Limb (tissue), 2 donors: ENCODE measurements around the gene UNC13D.
"Not testable (repeated sequence)": the region's sequence is repeated elsewhere in the genome, so short reads cannot be mapped to it uniquely, and the experiment has no call there.

Experiments used
- DNase-seq, 2 donors: peaks; one replicate each; pipeline ENCODE4 v3.0.0-alpha.2; 2016; ENCODE audit errors: extremely low spot score in 2 of 2

UNC13D gene

DNA sequence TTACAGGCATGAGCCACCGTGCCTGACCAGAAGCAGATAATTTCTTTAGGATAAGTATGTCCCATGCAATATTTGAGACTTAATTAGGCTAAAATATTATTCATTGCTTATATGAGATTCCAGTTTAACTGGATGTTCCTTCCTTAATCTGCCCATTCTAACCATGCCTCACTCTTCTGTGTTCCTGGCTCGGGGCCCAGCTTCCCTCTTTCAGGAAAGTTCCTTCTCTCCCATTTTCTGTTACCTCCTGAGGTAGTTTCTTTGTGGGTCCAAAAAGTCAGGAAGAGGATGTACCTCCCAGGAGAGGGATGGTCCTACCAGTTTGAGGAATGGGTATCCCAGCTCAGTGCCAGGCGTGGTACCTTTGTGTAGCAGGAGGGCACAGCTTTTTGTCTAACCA is 36.3 kb downstream of the UNC13D start:
- no peak for DNase-seq

DNA sequence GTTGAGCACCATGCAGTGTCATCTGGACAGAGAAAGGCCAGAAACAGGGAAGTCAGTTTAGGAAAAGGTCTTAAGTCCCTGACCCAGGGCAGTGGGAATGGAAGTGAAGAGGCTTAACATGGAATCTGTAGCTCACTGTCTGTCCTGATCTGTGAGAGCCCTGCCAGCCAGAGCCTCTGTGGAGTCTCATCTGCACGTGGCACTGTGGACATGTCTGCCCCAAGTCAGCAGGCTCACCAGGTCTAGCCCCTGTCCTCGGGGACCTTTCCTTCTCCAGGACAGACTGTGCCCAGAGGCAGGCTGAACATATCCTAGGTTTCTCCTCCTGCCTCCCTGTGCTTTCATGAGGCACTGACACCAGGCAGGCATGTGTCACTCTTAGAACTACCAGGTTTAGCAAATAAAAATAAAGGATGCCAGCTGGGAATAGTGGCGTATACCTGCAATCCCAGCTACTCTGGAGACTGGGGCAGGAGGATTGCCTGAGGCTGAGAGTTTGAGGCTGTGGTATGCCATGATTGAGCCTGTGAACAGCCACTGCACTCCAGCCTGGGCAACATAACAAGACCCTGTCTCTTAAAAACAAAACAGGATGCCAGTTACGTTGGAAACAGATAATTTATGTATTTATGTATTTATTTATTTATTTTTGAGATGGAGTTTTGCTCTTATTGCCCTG is 37.2 kb downstream of the UNC13D start:
- DNase-seq = no peak

GRCh38 chr17:75803883-75804282 is 40.3 kb downstream of the UNC13D start:
- no peak for DNase-seq

DNA sequence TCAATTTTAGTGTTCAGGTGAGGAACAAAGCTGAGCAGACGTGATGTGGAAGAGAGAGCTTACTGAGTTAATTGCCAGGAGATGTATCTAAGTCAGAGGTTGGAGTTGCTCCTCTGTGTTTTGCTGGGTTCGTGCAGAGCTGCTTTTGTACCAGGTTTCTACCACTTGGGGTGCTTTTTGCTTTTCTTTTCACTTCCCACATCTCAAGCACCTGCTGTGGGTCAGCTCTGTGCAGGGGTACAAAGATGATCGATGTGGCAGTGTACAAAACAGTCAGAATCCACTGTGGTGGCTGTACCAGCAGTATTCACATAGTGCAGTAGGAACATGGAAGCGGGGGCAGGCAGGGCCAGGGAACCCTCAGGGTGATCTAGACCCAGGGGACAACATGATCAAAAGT is 44.8 kb downstream of the UNC13D start:
- DNase-seq = no peak

DNA sequence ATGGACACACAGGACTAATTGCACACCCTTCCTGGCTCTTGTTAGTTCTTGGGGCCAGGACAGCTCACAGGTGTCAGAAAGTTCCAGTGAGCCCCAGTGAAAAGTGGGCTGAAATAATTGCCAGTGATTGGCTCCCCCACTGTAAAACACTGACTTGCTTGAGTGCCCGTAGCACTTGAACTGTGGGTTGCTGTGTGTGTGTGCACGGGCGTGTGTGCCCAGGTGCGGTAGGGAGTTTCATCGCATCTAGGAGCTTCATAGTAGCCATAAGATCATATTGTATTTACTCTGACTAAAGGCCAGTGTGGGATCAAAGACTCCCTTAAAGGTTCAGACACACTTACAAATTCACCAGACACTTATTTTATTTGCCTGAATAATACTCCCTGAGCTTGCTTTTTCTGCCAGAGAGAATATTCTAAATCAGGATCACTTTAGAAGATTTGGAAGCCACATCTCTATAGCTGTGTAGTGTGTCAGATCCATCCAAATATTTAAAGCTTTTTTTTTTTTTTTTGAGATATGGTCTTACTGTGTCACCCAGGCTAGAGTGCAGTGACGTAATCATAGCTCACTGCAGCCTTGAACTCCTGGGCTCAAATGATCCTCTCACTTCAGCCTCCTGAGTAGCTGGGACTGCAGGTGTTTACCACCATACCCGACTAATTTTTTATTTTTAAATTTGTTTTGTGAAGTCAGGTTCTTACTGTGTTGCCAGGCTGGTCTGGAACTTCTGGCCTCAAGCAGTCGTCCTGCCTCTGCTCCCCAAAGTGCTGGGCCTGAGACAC is 48.2 kb downstream of the UNC13D start:
- no peak for DNase-seq

- no peak for DNase-seq
Observed at GRCh38 chr17:75793460-75793859, 50.7 kb downstream of the UNC13D start.

GRCh38 chr17:75791254-75791653 is 53.0 kb downstream of the UNC13D start:
- no peak for DNase-seq

- peak; percentile 89 to 98 for DNase-seq
Observed at GRCh38 chr17:75785016-75785890, 59.0 kb downstream of the UNC13D start.

- DNase-seq = peak; percentile 98 to 99
Observed at GRCh38 chr17:75784473-75785015, 59.7 kb downstream of the UNC13D start, which contains the start of gene UNK. Gene UNK (plus strand): TSS chr17:75784806. CDS start chr17:75784881, 75 bp downstream.

- no peak for DNase-seq
Observed at GRCh38 chr17:75783803-75784472, 60.3 kb downstream of the UNC13D start.

- DNase-seq = peak in 1 of 2 donors; percentile 73
Observed at GRCh38 chr17:75783069-75783783, 61.0 kb downstream of the UNC13D start.

DNA sequence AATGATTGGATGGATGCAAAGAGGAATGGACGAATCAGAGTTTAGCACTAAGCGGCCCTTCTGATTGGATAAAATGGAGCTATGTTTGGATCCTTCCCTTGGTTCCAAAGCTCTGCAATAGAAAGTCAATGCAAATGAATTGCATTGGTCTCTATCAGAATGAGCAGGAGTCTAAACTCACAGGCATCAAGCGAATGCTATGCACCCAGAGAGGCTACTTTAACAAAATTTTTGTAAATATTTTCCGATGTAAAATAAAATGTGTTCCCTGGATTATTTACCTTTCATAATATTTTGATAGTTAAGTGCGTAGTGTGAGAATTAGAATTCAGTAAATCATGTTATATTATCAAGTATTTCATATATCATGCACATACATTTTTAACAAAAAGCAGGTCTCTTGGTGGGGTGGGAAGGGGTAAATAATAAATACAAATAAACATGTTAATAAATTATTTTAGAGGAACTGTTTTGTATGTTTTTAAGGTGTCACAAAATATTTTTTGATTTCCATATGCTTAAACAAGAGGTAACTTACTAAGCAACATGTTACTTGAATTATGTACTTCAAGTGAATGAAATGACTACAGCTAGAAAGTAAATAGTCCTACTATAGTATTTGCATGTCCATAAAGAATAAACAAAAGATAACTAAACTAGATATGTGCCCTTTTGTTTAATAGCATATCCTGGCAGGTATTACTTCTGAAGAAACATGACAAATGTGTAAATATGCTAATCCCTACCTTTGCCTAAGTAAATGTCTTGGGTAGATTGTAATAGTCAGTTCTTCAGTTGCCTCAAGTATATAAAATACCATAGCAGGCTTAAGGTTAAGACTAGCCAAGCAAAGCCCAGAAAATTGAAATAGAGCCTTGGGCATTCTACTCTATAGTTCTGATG is 64.0 kb downstream of the UNC13D start:
- no peak for DNase-seq

GRCh38 chr17:75779250-75779986 is 64.8 kb downstream of the UNC13D start:
- peak; percentile 96 to 100 for DNase-seq

DNA sequence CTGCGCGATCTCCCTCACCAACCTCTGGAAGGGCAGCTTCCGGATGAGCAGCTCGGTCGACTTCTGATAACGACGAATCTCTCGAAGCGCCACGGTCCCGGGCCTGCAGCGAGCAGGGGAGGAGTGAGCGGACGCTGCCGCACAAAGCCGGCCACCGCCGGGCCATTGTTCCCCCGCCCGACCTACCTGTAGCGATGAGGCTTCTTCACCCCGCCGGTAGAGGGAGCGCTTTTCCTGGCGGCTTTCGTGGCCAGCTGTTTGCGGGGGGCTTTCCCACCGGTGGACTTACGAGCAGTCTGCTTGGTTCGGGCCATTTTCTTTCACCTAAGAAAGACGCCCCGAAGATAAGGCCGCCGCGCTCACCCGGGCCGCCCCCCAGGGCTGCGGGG is 65.3 kb downstream of the UNC13D start:
- DNase-seq = no peak

- not testable (repeated sequence) for DNase-seq
Observed at GRCh38 chr17:75778066-75778860, 65.9 kb downstream of the UNC13D start.

DNA sequence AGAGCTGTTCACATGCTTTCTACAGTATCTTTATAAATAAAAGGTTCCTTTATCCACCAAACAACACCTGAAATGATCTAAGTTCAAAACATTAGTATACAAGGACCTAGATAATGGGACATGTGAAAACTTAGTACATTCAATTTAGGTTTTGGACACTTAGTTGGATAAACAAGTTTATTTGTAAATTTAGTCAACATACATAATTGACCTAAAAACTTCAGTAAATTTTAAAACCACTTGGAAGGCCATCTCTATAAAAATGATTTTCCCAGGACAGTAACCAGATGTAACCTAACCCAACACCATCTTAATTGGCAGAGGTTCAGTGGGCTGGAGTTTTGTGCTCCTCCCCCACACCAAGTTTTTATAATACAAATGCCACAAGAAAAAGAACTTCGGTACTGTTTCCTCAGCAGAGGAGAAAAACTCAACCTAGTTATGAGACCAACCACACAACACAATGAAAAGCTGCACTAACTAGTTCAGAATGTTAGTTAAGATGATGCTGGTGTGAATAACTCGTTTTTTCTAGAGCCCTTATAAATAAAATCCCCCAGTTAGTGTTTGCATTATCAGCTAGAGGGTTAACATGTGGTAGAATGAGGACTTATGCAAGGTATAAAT is 66.8 kb downstream of the UNC13D start:
- DNase-seq = no peak
